GM12878 (cell line): ENCODE results near the gene MYO3B. TPM values are rescaled to one million over a fixed set of nuclear protein-coding genes. Genes with fewer than 3 reads are reported as not detected.

Source experiments
- BCL3 ChIP-seq: IDR thresholded peaks from 2 replicates; pipeline ENCODE4 v1.6.1; 2011; ENCODE audit warnings: borderline replicate concordance, low read depth, mild to moderate bottlenecking, moderate library complexity, low read length; ENCODE audit not compliant: insufficient read depth, poor library complexity, severe bottlenecking
- CUX1 ChIP-seq: IDR thresholded peaks from 2 replicates; pipeline ENCODE4 v1.6.1; 2012; ENCODE audit warnings: improper control_type of control experiment, low read depth, low read length; ENCODE audit not compliant: insufficient replicate concordance
- E2F8 ChIP-seq: fragments of 450-650 bp; IDR thresholded peaks from 2 replicates; pipeline ENCODE4 v1.6.1; 2018; ENCODE audit warnings: mild to moderate bottlenecking, low read depth, moderate library complexity; ENCODE audit not compliant: partially characterized antibody
- KLF5 ChIP-seq: fragments of 450-650 bp; IDR thresholded peaks from 2 replicates; pipeline ENCODE4 v1.6.1; 2014; ENCODE audit warnings: mild to moderate bottlenecking; ENCODE audit not compliant: partially characterized antibody
- MYC ChIP-seq: IDR thresholded peaks from 2 replicates; pipeline ENCODE4 v1.6.1; 2011; ENCODE audit warnings: mild to moderate bottlenecking, low read length, moderate library complexity, inconsistent platforms; ENCODE audit not compliant: insufficient read depth, insufficient replicate concordance, insufficient read length, severe bottlenecking
- POLR2A ChIP-seq: IDR thresholded peaks from 2 replicates; pipeline ENCODE4 v1.6.1; 2011; ENCODE audit warnings: low read depth, mild to moderate bottlenecking, low read length
- SMAD5 ChIP-seq: IDR thresholded peaks from 2 replicates; pipeline ENCODE4 v1.6.1; 2016; ENCODE audit warnings: antibody characterized with exemption, low read depth
- SMARCA5 ChIP-seq: fragments of 450-650 bp; IDR thresholded peaks from 2 replicates; pipeline ENCODE4 v1.6.1; 2017; ENCODE audit warnings: mild to moderate bottlenecking
- SMC3 ChIP-seq: IDR thresholded peaks from 2 replicates; pipeline ENCODE4 v1.6.1; 2011; ENCODE audit warnings: low read length, improper control_type of control experiment, borderline replicate concordance
- YY1 ChIP-seq: IDR thresholded peaks from 2 replicates; pipeline ENCODE4 v1.6.1; 2011; ENCODE audit warnings: low read depth, mild to moderate bottlenecking, low read length
- ZBTB33 ChIP-seq: fragments of 450-650 bp; IDR thresholded peaks from 2 replicates; pipeline ENCODE4 v1.6.1; 2017; ENCODE audit warnings: mild to moderate bottlenecking
- ZZZ3 ChIP-seq: IDR thresholded peaks from 2 replicates; pipeline ENCODE4 v1.6.1; 2011; ENCODE audit warnings: low read depth; ENCODE audit not compliant: control insufficient read depth, insufficient read length
- polyA plus RNA-seq, 11 experiments: library from polyadenylated mRNA; depleted of rRNA in 4 of 11; unstranded in 6 of 11; stranded (reverse) in 5 of 11; fragments of >200 nt; fragmentation: Nextera tagmentation in 4 of 11; fragmentation: Illumina TruSeq in 1 of 11; extraction: Ambion mirVana in 4 of 11; extraction: Trizol in 1 of 11; gene quantifications; 1 replicate in 1 of 11; 2 replicates in 10 of 11; pipeline versions ENCODE4 v1.2.1 to v1.2.3, GENCODE V29; 2011 to 2016; ENCODE audit warnings: inconsistent platforms in 2 of 11, missing spikeins in 2 of 11, low read depth in 1 of 11
- total RNA-seq, 4 experiments: library from RNA; depleted of rRNA in 3 of 4; stranded (reverse); fragments of >200 nt in 3 of 4; fragmentation: Illumina TruSeq in 1 of 4; extraction: Trizol in 1 of 4; gene quantifications; 2 replicates each; pipeline versions ENCODE4 v1.2.1 to v1.2.3, GENCODE V29; 2013 to 2021

Gene MYO3B
- total and polyA plus RNA-seq, 10 of the 15 experiments (the other 5 are each of a cell fraction or from before 2014, with no cell fraction given): 1.1 to 7.1 (median 2.1) TPM

- TF ChIP-seq BCL3 (no peak), CUX1 (no peak), YY1 (no peak), SMAD5 (no peak), MYC (no peak), SMC3 (no peak), ZBTB33 (no peak), KLF5 (no peak), ZZZ3 (no peak), SMARCA5 (no peak), E2F8 (no peak), POLR2A (no peak)
These were observed 401.6 kb downstream of the MYO3B start (continued) for GRCh38 chr2:170579511-170579910.
